Activated CD8-positive, alpha-beta memory T cell treated with anti-CD3 and anti-CD28 coated beads for 4 hours (primary cell): ENCODE measurements around the gene CECR2.

ENCODE experiments used
- DNase-seq, 2 donors: peaks; one replicate each; pipeline ENCODE4 v3.0.0-alpha.2; 2020; ENCODE audit warnings: low read depth in 2 of 2

Gene CECR2

DNA sequence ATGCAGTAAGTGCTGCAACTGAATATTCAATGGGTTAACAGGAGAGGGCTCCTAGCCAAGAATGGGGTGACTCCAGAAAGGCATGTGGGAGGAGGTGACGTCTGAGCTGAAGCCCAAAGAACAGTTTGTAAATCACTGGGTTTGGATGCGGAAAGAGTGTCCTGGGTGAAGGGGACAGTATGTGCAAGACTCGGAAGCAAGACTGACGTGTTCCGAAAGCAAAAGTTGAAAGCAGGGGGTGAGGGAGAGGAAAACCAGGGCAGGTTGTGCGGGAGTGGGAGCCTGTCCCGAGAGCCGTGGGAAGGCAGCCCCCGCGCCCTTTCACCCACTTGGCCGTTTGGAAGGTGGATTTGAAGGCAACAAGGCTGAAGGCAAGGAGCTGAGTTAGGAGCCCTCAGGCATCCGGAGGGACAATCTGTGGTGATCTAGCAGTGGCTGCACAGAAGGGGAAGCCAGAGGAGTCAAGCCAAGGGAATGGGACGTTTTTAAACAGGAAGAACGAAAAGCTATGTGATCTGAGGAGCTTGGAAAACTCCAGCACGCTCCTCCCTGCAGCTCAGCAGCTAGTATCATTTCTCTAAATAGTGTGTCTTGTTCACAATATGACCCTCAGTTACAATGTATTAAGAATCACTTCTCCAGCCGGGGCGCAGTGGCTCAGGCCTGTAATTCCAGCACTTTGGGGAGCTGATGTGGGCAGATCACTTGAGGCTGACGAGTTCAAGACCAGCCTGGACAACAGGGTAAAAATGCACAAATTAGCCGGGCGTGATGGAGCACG, 201.8 kb downstream of the CECR2 start:
- DNase-seq = no peak

DNA sequence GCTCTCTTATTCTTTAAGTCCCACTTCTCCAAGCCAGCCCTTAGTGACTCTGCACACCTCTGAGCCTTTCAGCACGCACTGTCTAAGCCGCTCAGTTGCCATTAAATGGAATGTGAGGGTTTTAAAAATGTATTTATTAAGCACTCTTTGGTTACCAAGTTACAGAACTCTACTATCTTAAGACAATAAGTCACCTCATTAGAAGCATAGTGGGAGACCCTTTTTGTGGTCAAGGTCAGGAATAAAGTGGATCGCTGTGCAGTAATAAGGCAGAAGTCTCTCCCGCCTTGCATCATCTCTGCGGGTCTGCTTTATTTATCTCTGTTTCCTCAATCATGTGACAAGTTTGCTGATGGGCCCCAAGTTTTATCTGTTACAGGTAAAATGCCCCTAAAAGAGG, 205.9 kb downstream of the CECR2 start:
- no peak for DNase-seq

DNA sequence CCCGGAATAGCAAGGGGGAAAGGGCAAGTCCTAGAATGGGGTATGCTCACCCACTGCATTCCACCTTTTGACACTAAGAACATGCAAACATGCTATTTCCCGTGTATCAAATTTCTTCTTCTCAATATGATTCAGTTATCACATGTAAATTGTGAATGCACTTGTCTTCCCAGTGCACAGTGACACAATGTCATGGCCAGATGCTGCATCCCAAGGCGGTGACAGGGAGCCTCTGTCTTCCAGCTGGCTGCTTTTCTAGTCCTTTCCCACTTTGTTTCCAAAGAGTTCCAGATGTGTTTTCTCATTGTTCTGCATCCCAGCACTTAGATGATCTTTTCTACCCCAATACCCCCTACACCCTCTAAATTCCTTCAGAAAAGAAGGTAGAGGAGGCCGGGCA, 206.4 kb downstream of the CECR2 start:
- no peak for DNase-seq

DNA sequence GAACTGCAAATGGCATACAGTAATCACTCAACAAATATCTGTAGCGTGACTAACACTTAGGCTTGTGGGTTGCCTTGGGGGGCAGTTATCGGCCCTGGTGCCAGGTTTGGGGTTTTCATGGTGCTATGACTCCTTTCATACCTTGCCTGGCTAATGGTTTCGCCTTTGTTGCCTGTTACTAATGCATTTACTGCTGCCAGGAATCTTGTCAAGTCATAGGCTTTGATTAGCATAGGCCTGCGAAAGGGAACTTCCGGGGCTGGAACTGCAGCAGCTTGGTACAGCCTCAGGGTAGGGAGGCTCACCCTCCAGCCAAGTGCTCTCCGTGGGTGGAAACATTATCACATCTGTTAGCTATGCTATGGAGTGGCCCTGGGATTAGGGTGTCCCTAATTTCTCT, 207.2 kb downstream of the CECR2 start:
- no peak for DNase-seq

DNA sequence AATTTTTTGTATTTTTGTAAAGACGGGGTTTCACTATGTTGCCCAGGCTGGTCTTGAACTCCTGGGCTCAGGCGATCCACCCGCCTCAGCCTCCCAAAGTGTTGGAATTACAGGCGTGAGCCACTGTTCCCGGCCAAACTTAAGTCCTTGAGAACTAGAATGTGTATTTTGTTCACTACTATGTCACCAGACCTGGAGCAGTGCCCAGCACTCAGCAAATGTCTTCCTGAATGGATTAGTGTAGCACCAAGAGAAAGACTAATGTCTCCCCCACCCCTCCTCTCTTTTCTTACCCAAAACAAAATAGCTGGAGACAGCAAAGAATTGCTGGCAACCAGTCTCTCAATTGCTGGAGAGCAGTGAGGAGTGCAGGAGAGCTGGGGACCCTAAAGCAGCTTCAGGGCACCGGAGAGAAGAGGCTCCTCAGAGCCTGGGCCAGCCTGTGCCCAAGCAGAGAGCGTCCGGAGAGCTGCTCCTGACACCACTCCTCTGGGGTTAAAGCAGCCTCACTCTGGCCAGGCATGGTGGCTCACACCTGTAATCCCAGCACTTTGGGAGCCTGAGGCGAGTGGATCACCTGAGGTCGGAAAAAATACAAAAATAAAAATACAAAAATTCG, 209.0 kb downstream of the CECR2 start:
- no peak for DNase-seq

DNA sequence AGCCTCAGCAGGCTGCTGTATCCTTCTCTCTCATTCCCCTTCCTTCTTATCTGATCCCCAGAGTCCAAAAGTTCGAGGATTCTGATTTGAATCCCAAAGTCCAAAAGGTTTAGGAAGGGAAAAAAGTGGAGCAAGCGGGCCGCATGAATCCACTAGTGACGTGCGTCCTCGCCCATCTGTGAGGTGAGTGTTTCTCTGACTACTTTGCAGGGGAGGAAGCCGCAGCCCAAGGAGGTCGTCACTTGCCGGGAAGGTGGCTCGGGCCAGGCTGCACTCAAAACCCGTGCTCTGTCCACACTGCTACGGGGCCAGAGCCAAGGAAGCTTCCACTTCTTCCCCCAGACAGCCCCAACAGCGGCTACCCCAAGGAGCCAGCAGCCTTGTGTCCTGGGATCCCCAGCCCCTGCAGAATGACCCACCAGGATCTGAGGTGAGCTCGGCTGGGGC, 210.3 kb downstream of the CECR2 start:
- no peak for DNase-seq

DNA sequence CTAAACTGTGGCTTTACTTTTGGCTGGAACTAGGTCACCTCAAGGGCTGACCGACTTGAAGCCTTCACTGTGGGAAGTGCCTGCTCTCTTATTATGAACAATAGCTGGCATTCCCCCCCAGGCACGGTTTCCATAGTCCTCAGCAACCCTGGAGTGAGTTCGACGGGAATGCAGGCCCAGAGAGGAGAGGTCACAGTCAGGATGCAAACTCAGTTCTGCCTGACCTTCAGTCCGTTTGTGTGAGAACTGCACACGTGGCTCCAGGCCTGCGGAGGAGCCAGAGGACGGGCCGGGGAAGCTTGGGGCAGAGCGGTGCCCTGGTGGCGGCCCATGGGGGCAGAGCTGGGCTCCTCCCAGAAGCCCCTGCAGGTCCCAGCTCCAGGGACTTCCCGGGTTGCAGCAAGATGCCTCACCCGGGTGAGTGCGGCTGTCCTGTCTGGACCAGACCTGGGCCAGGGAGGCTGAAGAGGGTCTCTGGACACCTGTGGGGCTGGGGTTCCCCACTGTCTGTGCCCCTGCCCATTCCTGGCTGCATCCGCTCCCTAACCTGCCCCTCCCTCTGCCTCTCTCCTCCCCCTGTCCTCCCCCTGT, 211.3 kb downstream of the CECR2 start:
- DNase-seq = no peak

DNA sequence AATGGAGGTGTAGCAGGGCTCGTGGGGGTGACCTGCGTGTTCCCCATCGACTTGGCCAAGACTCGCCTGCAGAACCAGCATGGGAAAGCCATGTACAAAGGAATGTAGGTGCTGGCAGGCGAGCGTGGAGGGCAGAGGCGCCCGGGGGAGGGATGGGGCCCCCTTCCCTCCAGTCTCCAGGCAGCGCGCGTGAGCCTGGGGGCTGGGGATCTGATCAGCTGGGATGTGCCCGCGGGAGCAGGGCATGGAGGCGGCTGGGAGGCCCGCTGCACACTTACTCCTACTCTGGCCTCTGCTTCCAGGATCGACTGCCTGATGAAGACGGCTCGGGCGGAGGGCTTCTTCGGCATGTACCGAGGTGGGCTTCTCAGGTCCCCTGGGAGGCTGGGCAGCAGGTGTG, 211.8 kb downstream of the CECR2 start:
- DNase-seq = no peak

DNA sequence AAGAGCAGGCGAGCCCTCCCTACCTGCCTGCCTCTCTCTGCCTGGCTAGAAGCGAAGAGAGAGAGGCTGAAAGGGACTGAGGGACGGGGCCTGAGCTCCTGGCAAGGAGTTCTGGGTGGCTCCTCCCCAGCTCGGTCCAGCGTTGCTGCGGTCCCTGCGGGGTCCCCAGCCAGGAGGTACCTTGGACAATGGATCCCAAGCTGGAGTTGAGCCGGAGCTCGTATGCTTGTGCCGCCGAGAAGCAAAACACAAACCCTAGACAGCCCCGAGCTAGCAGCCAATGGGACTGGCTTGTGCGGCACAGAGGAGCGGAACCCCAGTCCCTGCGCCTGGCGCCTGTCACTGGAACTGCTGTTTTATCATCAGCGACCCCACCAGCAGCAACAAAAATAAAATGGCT, 212.4 kb downstream of the CECR2 start:
- DNase-seq = no peak

DNA sequence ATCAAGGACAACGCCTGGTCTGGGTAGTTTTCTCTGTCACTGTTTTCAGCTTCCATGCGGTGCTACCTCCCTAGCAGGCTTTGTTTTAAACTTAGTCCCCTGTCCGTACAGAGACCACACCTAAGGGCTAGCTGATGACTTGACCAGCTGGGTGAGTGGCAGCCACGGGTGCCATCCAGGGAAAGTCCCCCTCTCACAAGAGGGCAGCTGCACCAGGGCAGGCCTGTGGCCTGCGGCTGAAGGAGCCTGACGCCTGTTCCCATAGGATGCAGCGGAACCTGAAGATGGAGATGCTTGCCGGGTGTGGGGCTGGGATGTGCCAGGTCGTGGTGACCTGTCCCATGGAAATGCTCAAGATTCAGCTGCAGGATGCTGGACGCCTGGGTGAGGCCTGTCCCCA, 213.9 kb downstream of the CECR2 start:
- no peak for DNase-seq

DNA sequence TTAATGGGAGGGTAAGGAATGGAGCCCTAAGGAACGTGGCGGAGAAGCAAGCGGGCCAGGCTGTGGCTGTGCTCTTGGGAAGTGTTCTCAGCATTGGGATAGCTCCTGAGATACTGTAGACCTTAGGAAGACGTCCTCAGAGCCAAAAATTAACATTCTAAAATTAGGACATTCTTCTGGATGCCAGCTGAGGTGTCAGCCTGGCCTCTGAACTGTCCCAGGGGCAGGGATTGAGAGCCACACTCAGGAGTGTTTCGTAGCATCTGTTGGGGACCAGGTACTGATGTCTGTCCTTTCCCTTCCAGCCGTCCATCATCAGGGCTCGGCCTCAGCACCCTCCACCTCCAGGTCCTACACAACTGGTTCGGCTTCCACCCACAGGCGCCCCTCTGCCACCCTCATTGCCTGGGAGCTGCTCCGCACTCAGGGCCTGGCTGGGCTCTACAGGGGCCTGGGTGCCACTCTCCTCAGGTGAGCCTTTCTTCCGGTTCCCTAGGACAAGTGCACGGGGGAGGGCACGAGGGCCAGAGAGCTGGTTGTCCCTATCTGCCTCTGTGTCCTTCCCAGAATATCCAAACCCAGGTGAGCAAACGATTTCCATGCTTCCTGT, 217.7 kb downstream of the CECR2 start:
- DNase-seq = no peak

DNA sequence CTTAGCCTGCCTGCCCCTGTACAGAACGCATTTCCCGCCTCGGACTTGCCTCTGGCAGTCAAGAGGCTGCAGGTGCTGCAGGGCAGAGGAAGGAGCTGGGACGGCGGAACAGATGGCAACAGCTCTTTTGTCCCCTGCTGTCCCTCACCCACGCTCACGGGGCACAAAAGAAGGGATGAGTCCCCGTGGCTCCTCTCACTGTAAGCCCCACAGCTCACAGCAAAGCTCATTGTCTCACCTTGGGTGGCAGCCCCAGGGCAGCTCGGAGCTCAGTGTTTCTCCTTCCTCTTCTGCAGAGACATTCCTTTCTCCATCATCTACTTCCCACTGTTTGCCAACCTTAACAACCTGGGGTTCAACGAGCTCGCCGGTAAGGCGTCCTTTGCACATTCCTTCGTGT, 218.4 kb downstream of the CECR2 start:
- DNase-seq = no peak

DNA sequence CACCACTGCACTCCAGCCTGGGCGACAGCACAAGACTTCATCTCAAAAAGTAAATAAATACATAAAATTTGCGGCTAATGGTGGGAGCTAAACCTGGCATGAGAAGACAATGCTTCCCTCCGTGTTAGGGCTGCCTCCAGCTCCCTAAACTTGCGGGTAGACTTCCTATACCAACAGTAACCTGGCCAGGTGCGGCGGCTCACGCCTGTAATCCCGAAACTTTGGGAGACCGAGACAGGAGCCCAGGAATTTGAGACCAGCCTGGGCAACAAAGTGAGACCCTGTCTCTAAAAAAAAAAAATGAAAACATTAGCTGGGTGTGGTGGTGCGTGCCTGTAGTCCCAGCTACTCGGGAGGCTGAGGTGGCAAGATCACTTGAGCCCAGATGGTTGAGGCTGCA, 219.3 kb downstream of the CECR2 start:
- DNase-seq = no peak

DNA sequence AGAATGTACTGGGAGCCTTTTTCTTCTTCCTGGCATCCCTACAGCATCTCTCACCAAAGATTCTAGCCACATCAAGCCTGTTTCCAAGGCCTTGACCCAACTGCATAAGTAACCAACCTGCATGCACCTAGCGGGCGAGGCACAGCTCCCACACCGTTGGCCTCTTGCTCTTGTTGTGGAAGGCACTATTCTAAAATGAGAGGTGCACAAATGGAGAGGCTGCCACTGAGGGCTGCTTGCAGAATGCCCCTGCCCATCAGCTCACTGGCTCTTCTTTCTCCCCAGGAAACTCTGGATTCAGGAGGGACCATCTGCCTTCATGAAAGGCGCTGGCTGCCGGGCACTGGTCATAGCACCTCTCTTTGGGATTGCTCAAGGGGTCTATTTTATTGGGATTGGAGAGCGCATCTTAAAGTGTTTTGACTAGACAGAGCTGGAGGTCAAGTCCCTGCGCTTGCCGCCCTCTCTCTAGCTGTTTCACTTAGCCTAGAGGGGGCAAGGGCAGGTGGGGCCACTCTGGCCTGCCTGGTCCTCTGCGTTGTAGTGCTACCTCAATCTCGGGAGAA, 220.6 kb downstream of the CECR2 start:
- no peak for DNase-seq

DNA sequence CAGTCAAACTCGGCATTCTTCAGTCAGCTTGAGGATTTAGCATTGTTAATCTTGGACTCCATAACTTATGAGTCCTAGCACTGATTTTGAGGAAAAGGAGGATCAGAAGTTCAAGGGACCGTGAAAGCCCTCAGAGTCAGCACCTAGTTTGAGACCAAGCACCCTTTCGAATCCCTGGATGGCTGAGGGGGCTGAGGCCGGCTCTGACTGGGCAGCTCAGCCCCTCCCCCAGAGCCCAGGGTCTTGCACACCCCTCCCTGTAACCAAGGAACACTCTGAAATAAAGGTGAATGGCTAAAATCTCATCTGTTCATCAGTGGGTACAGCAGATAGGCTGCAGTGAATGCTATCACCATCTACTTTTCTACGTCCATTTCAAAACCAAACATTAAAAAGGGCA, 221.3 kb downstream of the CECR2 start:
- no peak for DNase-seq

DNA sequence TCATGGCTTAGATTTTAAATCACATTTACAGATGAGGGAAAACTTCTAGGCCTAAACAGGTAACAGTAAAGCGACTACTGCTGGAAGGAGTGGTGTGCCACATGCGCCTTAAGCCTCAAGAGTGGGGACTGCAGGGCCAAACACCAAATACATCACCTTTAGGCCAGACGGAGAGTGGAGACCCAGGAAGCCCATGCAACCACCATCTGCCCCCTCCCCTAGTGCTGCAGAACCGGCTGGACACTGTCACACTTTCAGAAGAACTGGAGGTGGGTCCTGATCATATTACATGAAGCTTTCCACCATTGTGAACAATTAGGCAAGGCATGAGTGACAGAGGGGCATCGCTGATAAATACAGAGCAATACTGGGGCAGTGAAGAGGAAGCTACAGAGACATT, 222.9 kb downstream of the CECR2 start:
- no peak for DNase-seq

DNA sequence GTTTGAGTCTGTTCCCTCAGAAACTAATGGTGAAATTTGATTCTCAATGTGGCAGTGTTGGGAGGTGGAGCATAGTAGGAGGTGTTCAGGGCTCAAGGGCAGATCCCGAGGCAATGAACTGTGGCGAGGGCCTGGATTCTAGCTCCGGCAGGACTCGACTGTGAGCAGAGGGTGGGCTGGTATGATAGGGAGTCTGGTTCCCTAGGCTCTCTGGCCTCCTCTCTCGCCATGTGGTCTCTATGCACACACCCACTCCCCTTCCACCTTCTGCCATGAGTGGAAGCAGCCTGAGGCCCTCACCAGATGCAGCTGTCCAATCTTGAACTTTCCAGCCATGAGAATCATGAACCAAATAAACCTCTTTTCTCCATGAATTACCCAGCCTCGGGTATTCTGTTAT, 227.0 kb downstream of the CECR2 start:
- DNase-seq = no peak

DNA sequence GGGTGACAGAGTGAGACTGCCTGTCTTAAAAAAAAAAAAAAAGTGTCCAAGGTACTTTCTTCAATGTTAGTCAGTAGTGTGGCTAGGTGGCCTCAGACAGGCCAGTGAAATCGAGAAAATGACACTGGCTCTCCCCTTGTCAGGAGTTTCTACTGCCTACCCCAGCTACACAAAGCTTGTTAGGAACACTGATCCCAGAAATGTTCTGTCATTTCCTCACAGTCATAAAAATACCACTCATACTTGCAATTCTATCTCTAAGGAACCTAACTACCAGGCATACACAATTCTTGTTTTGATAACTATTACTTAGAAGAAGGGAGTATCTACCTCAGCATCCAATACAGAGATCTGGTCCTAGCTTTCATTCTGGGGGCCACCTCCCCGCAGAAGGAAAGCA, 228.0 kb downstream of the CECR2 start:
- no peak for DNase-seq

DNA sequence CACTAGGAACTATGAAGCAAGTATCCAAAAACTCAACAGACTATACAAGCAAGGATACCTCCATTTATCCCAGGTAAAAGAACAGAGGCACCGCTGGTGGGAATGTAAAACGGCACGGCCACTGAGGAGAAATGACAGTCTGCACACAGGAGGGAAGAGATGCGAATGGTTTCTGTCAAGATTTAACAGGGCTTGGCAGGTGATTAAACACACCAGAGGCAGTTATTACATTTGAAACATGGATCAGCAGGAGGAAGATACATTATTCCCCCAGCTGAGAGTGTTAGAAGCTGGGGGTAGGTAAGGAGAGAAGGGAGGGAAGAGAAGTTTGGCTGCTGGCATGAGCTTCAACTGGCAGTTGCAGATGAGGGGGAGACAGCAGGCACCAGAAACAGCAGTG, 229.1 kb downstream of the CECR2 start:
- DNase-seq = no peak

DNA sequence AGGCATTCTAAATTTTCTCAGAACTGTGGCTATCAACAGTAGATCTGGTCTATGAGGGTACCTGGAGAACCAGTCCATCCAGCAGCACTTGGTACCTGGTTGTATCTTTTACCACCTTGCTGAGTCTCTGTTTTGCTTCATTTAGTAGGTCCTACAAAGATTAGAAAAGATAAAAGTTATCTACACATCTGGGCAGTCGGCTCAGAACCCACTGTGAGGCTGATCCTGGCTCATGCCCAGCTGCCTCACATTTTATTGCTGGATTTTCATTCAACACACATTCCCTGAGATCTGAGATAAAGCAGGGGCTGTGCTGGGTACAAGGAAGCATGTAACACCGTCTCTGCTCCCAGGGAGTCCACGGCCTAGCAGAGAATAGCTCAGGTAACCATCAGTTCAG, 231.8 kb downstream of the CECR2 start:
- DNase-seq = no peak

DNA sequence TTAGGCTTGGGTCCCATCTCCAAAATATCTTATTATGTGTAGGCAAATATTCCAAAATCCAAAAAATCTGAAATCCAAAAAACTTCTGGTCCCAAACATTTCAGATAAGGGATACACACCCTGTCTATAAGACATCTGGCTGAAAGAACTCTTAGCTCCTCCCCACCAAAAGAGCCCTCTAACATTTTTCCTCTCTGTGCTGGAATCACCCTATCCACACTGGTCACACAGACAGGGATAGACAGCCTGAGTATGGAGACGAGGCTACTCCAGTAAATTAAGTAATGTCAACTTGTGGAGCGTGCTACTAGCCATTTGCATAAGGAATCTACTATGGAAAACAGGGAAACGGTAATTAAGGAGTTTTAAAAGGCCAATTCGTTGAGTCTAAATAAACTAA, 234.4 kb downstream of the CECR2 start:
- no peak for DNase-seq

DNA sequence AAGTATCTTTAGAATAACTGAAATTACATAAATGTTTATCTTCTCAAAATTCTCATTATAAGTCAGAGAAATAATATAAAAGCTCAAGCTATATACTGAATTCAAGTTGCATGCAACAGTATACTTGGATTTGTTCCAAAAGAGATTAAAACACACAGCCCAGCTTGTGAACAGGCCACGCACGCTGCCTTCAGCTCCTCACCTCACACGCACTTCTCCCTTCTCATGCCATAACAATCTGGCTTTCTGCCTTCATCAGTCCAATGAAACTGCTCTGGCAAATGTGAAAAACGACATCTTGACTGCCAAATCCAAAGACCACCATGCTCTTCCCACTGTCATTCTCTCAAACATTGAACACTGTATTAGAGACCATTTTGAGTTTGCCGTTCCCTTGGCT, 237.2 kb downstream of the CECR2 start:
- no peak for DNase-seq
